ENCODE data around the gene PCDHGC5. TPM values are rescaled to one million over a fixed set of nuclear protein-coding genes. Genes with fewer than 3 reads are reported as not detected.

PCDHGC5 gene
- total and polyA plus RNA-seq, 2 donors (not counting 1 experiment from before 2014, with no cell fraction given): 1.1 to 2.6 TPM

DNA sequence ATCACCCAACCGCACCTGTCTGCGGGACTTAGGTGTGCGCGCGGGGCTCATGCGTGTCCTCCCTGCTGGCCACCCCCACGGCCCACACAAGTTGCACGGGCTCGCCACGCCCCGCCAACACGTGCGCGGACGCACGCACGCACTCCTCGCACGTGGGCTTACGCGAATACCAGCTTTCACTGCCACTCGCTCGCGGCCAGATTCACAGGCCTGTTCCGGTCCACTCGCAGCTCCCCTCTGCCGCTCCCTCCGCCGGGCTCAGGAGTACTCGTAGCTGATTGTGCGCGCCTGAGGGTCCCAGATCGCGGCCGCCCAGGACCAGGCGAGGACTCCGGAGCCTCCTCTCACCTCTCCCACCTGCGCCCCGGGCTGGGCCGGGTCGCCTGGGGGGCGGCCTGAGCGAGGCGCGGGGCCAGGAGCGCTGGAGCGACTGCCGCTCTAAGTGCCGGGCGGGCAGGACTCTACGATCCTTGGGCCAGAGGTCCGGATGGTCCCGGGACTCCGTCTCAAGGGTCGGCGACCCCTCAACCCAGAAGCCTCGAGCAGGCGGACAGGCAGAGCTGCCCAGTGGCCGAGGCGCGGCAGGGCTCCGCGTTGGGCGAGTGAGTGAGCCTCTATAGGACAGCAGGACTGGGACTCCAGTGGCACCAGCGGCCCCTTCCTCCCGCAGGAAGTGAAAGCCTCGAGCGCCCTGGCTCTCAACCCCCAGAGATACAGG, 3.4 kb downstream of the PCDHGC5 start:
- Histone ChIP-seq H3K9me3 (ENCODE audit: control insufficient read depth, insufficient read depth, low read depth, low read length) (no peaks in the 10 kb centered on the region), H3K36me3 (ENCODE audit: control insufficient read depth, insufficient read depth, low read length) (peaks cover 14% of the 10 kb centered on the region), H3K4me1 (ENCODE audit: control insufficient read depth, extremely low read depth, insufficient read depth, low read length) (peaks cover 24% of the 10 kb centered on the region), H3K4me2 (ENCODE audit: extremely low read depth, insufficient read depth, low read length) (no peak overlapping the region), H3K79me2 (ENCODE audit: control insufficient read depth, insufficient read depth, low read length) (peaks cover 26% of the 10 kb centered on the region), H3K27ac (ENCODE audit: insufficient read depth, low read length) (no peak overlapping the region), H2AFZ (ENCODE audit: low read length) (no peak overlapping the region), H4K20me1 (ENCODE audit: control insufficient read depth, extremely low read depth, insufficient read depth, low read length) (no peaks in the 10 kb centered on the region), H3K9ac (ENCODE audit: insufficient read depth, low read length) (no peak overlapping the region), H3K4me3 (replicated peaks in 1 of 4; ENCODE audit: control extremely low read depth in 1 of 4, insufficient read depth in 1 of 4, low read depth in 3 of 4, low read length in 4 of 4) (no peak overlapping the region), H3K27me3 (ENCODE audit: control insufficient read depth, insufficient read depth, low read length) (no peaks in the 10 kb centered on the region)
- TF ChIP-seq, protein P1, sequence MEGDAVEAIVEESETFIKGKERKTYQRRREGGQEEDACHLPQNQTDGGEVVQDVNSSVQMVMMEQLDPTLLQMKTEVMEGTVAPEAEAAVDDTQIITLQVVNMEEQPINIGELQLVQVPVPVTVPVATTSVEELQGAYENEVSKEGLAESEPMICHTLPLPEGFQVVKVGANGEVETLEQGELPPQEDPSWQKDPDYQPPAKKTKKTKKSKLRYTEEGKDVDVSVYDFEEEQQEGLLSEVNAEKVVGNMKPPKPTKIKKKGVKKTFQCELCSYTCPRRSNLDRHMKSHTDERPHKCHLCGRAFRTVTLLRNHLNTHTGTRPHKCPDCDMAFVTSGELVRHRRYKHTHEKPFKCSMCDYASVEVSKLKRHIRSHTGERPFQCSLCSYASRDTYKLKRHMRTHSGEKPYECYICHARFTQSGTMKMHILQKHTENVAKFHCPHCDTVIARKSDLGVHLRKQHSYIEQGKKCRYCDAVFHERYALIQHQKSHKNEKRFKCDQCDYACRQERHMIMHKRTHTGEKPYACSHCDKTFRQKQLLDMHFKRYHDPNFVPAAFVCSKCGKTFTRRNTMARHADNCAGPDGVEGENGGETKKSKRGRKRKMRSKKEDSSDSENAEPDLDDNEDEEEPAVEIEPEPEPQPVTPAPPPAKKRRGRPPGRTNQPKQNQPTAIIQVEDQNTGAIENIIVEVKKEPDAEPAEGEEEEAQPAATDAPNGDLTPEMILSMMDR (conservative IDR thresholded peaks at IDR 0.05 in 1 of 2, IDR thresholded peaks at IDR 0.05 in 1 of 2; ENCODE audit: low read depth in 1 of 2, low read length in 2 of 2): no peak
- TF ChIP-seq EZH2 (IDR thresholded peaks at IDR 0.05; ENCODE audit: low read length, missing control alignments): no peak
- no peak for DNase-seq (ENCODE audit: low read depth in 2 of 2)

DNA sequence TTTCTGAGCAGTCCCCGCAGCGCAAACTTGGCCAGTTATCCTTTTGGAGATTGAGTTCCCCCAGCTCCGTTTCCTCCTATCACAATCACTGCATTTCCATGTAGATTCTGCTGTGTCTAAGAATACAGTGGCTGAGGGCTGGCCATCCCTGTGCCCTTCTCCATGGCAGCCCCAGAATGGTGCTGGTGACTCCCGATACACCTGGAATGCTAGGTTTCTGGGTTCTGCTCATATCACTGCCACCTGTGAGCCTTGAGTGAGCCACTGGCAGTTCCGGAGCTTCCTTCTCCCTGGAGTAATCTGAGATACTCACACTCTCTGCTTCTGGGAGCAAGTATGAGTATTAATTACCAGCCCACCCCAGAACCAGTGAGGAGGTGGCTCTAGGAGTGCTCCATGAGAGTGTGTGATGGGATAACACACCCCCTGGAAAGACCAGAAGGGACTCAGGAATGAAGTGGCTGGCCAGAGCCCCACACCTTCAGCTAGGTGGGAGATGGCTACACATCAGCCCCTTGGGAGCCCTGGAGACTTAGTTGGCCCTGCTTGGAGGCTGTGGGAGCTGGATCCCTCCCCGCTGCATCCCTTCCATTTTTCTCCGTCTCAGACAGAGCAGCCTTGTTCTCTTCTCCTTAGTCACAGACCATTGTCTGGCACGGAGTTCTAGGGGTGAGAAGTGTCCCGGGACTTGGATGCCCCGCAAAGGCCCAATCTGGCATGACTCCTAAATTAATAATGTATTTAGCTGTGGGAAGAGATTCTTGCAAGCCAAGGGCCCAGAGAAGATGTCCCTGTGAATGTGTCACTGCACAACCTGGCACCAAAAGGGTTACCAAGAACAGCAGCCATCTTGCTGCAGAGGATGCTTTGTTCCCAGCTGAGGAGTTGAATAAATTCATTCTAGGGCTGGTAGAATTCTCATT, 4.9 kb downstream of the PCDHGC5 start:
- Histone ChIP-seq H3K4me2 (ENCODE audit: extremely low read depth, insufficient read depth, low read length) (peak overlapping the region; percentile 20), H3K4me1 (ENCODE audit: control insufficient read depth, extremely low read depth, insufficient read depth, low read length) (peaks cover 15% of the 10 kb centered on the region), H3K9ac (ENCODE audit: insufficient read depth, low read length) (no peak overlapping the region), H3K4me3 (replicated peaks in 1 of 4; ENCODE audit: control extremely low read depth in 1 of 4, insufficient read depth in 1 of 4, low read depth in 3 of 4, low read length in 4 of 4) (no peak overlapping the region), H3K36me3 (ENCODE audit: control insufficient read depth, insufficient read depth, low read length) (peaks cover 14% of the 10 kb centered on the region), H3K27me3 (ENCODE audit: control insufficient read depth, insufficient read depth, low read length) (no peaks in the 10 kb centered on the region), H3K79me2 (ENCODE audit: control insufficient read depth, insufficient read depth, low read length) (peaks cover 25% of the 10 kb centered on the region), H4K20me1 (ENCODE audit: control insufficient read depth, extremely low read depth, insufficient read depth, low read length) (no peaks in the 10 kb centered on the region), H3K27ac (ENCODE audit: insufficient read depth, low read length) (no peak overlapping the region), H3K9me3 (ENCODE audit: control insufficient read depth, insufficient read depth, low read depth, low read length) (no peaks in the 10 kb centered on the region), H2AFZ (ENCODE audit: low read length) (no peak overlapping the region)
- DNase-seq (ENCODE audit: low read depth in 2 of 2): peak; percentile 45 to 80
- TF ChIP-seq, protein P1 (conservative IDR thresholded peaks at IDR 0.05 in 1 of 2, IDR thresholded peaks at IDR 0.05 in 1 of 2; ENCODE audit: low read depth in 1 of 2, low read length in 2 of 2): no peak
- TF ChIP-seq EZH2 (IDR thresholded peaks at IDR 0.05; ENCODE audit: low read length, missing control alignments): no peak

DNA sequence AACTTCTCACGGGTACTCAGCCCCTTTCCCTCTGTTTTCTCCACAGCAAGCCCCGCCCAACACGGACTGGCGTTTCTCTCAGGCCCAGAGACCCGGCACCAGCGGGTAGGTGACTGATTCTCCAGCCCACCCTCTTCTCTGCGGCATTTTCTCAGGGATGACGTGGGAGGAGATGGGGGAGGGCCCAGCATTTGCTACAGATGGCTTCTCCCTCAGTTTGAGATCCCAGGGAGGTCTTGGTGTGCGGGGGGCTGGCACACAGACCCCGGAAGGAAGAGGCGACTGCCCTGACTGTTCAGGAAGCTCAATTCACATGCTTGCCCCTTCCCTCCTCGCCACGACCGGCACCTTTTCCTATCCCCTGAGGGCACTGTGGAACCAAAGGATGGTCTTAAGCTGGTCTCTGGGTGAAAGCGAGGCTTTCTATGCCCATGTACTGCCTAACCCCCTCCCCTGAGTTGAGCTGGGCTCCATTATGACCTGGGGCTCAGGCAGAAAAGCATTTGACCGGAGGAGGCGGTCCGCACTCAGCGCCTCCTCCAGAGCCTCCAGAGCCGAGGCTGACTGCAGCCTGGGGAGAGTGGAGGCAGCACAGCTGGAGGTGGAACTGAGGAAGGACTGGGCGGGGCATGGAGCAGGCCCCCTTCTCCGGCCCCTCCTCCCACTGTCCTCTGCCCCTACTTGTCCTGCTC, 6.0 kb downstream of the PCDHGC5 start:
- no peak overlapping the region for H3K27ac ChIP-seq (ENCODE audit: insufficient read depth, low read length)
- H4K20me1 ChIP-seq (ENCODE audit: control insufficient read depth, extremely low read depth, insufficient read depth, low read length): no peaks in the 10 kb centered on the region
- peaks cover 16% of the 10 kb centered on the region for H3K36me3 ChIP-seq (ENCODE audit: control insufficient read depth, insufficient read depth, low read length)
- H3K9me3 ChIP-seq (ENCODE audit: control insufficient read depth, insufficient read depth, low read depth, low read length): no peaks in the 10 kb centered on the region
- no peak overlapping the region for H3K4me2 ChIP-seq (ENCODE audit: extremely low read depth, insufficient read depth, low read length)
- peak in 1 of 2 donors; percentile 58 for DNase-seq (ENCODE audit: low read depth in 2 of 2)
- peaks cover 9% of the 10 kb centered on the region for H3K4me1 ChIP-seq (ENCODE audit: control insufficient read depth, extremely low read depth, insufficient read depth, low read length)
- TF ChIP-seq EZH2 (IDR thresholded peaks at IDR 0.05; ENCODE audit: low read length, missing control alignments): no peak
- TF ChIP-seq, protein P1 (conservative IDR thresholded peaks at IDR 0.05 in 1 of 2, IDR thresholded peaks at IDR 0.05 in 1 of 2; ENCODE audit: low read depth in 1 of 2, low read length in 2 of 2): no peak
- no peak overlapping the region for H3K9ac ChIP-seq (ENCODE audit: insufficient read depth, low read length)
- H3K79me2 ChIP-seq (ENCODE audit: control insufficient read depth, insufficient read depth, low read length): peaks cover 19% of the 10 kb centered on the region
- no peak overlapping the region for H3K4me3 ChIP-seq (replicated peaks in 1 of 4; ENCODE audit: control extremely low read depth in 1 of 4, insufficient read depth in 1 of 4, low read depth in 3 of 4, low read length in 4 of 4)
- H2AFZ ChIP-seq (ENCODE audit: low read length): no peak overlapping the region
- H3K27me3 ChIP-seq (ENCODE audit: control insufficient read depth, insufficient read depth, low read length): no peaks in the 10 kb centered on the region

All from fibroblast of lung (primary cell).